Caco-2 (cell line): ENCODE results near the gene MROH9. TPM values are rescaled to one million over a fixed set of nuclear protein-coding genes. Genes with fewer than 3 reads are reported as not detected.

Experiments used
- BruUV-seq: library from RNA; stranded (reverse); fragments of 400-500 nt; replicated peaks from 2 replicates; lab custom pipeline; 2021; lab: Mats Ljungman, UMichigan
- CTCF ChIA-PET: fragments of 300-600 bp; sonication (Branson Sonifier 250); formaldehyde crosslinking; loops from one replicate; lab custom pipeline; 2022; ENCODE audit warnings: antibody characterized with exemption; lab: Charles Lee
- POLR2A ChIA-PET: fragments of 300-600 bp; sonication (Branson Sonifier 250); formaldehyde crosslinking; loops from one replicate; lab custom pipeline; 2022; ENCODE audit warnings: antibody characterized with exemption; lab: Charles Lee
- DNase-seq, 2 experiments: peaks; one replicate each; pipeline versions ENCODE4 v3.0.0 to v3.0.0-alpha.2; 2020 to 2022
- H3K27me3 ChIP-seq: replicated peaks from 2 replicates; pipeline ENCODE4 v1.6.0; 2011; ENCODE audit warnings: low read length; ENCODE audit not compliant: control insufficient read depth, insufficient read depth
- H3K36me3 ChIP-seq: 2 replicates; pipeline ENCODE4 v1.5.1; 2011; ENCODE audit warnings: low read length; ENCODE audit not compliant: control insufficient read depth, insufficient read depth
- H3K4me1 ChIP-seq: fragments of 250-450 bp; sonication (Bioruptor Pico); 2 replicates; pipeline ENCODE4 v1.5.1; 2020; ENCODE audit warnings: mild to moderate bottlenecking
- H3K4me3 ChIP-seq: 2 replicates; pipeline ENCODE4 v1.5.1; 2011; ENCODE audit warnings: low read depth, mild to moderate bottlenecking, control low read depth, low read length
- H3K9me3 ChIP-seq: fragments of 250-450 bp; sonication (Bioruptor Pico); 2 replicates; pipeline ENCODE4 v1.5.1; 2020; ENCODE audit warnings: mild to moderate bottlenecking, moderate library complexity
- H3K27ac Mint-ChIP-seq: one replicate; pipeline ENCODE4 v1.8.0; 2022; ENCODE audit warnings: mixed read lengths; ENCODE audit not compliant: unreplicated experiment
- H3K27me3 Mint-ChIP-seq: one replicate; pipeline ENCODE4 v1.8.0; 2022; ENCODE audit warnings: mixed read lengths; ENCODE audit not compliant: insufficient read depth, unreplicated experiment
- H3K36me3 Mint-ChIP-seq: one replicate; pipeline ENCODE4 v1.8.0; 2022; ENCODE audit warnings: mild to moderate bottlenecking, mixed read lengths; ENCODE audit not compliant: insufficient read depth, unreplicated experiment
- H3K4me1 Mint-ChIP-seq: one replicate; pipeline ENCODE4 v1.8.0; 2022; ENCODE audit warnings: low read depth, mixed read lengths; ENCODE audit not compliant: unreplicated experiment
- H3K4me3 Mint-ChIP-seq: one replicate; pipeline ENCODE4 v1.8.0; 2022; ENCODE audit warnings: mild to moderate bottlenecking, moderate library complexity, mixed read lengths; ENCODE audit not compliant: unreplicated experiment
- H3K9me3 Mint-ChIP-seq: one replicate; pipeline ENCODE4 v1.8.0; 2022; ENCODE audit warnings: mixed read lengths; ENCODE audit not compliant: unreplicated experiment
- intact Hi-C: fragments of 100-400 bp; cut with micrococcal nuclease; formaldehyde crosslinking; loops from one replicate; pipeline ENCODE4 v1.10.0; 2022; ENCODE audit not compliant: unreplicated experiment
- total RNA-seq: library from RNA; stranded (reverse); gene quantifications from 2 replicates; pipeline ENCODE4 v1.2.3, GENCODE V29; 2022
- TF ChIP-seq, protein P1 (sequence below), 2 experiments: fragments of 200-600 bp in 1 of 2; IDR thresholded peaks; 1 replicate in 1 of 2; 2 replicates in 1 of 2; pipeline versions ENCODE4 v1.5.1 to v1.8.0; 2011 to 2022; ENCODE audit warnings: antibody characterized with exemption in 1 of 2, control low read depth in 1 of 2, inconsistent platforms in 1 of 2, low read depth in 1 of 2, low read length in 1 of 2, mild to moderate bottlenecking in 1 of 2, moderate library complexity in 1 of 2; ENCODE audit not compliant: insufficient read depth in 1 of 2, severe bottlenecking in 1 of 2, unreplicated experiment in 1 of 2

The MROH9 gene
- total RNA-seq, 1 experiment from 2014 or later, result not detected

DNA sequence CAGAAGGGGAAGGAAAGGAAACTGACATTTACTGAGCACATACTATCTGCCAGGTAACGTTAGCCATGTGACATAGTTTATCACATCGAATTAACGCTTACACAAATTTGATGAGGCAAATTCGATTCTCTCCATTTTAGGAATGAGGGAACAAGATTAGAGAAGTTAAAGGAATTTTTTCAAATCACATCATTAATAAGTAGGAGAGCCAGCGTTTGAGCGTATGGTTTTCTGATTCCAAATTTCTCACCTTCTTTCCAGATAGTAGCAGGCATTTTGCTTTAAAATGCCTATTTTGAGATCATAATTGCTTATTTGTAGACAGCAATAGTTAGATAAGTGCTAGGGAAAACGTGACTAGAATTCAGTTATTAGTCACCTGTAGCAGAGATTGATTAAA is 174.6 kb downstream of the MROH9 start:
- Histone ChIP-seq H3K4me1 (no peaks in the 10 kb centered on the region), H3K4me3 (no peak overlapping the region), H3K27me3 (no peaks in the 10 kb centered on the region; the same call in none of the 2 replicates), H3K9me3 (no peaks in the 10 kb centered on the region), H3K36me3 (no peaks in the 10 kb centered on the region)
- intact Hi-C loops, result no loop called here
- Mint-ChIP-seq H3K27me3 (peaks cover 6% of the 10 kb centered on the region), H3K36me3 (no peaks in the 10 kb centered on the region), H3K9me3 (no peaks in the 10 kb centered on the region), H3K27ac (no peak overlapping the region), H3K4me1 (no peaks in the 10 kb centered on the region), H3K4me3 (no peak overlapping the region)
- ChIA-PET CTCF (no interaction called here), POLR2A (no interaction called here)
- no TSS peak for BruUV-seq
- DNase-seq, result no peak
- TF ChIP-seq, protein P1, sequence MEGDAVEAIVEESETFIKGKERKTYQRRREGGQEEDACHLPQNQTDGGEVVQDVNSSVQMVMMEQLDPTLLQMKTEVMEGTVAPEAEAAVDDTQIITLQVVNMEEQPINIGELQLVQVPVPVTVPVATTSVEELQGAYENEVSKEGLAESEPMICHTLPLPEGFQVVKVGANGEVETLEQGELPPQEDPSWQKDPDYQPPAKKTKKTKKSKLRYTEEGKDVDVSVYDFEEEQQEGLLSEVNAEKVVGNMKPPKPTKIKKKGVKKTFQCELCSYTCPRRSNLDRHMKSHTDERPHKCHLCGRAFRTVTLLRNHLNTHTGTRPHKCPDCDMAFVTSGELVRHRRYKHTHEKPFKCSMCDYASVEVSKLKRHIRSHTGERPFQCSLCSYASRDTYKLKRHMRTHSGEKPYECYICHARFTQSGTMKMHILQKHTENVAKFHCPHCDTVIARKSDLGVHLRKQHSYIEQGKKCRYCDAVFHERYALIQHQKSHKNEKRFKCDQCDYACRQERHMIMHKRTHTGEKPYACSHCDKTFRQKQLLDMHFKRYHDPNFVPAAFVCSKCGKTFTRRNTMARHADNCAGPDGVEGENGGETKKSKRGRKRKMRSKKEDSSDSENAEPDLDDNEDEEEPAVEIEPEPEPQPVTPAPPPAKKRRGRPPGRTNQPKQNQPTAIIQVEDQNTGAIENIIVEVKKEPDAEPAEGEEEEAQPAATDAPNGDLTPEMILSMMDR (IDR thresholded peaks at IDR 0.05; ENCODE audit: insufficient read depth in 1 of 2, low read depth in 1 of 2, low read length in 1 of 2, severe bottlenecking in 1 of 2, unreplicated experiment in 1 of 2), result no peak

DNA sequence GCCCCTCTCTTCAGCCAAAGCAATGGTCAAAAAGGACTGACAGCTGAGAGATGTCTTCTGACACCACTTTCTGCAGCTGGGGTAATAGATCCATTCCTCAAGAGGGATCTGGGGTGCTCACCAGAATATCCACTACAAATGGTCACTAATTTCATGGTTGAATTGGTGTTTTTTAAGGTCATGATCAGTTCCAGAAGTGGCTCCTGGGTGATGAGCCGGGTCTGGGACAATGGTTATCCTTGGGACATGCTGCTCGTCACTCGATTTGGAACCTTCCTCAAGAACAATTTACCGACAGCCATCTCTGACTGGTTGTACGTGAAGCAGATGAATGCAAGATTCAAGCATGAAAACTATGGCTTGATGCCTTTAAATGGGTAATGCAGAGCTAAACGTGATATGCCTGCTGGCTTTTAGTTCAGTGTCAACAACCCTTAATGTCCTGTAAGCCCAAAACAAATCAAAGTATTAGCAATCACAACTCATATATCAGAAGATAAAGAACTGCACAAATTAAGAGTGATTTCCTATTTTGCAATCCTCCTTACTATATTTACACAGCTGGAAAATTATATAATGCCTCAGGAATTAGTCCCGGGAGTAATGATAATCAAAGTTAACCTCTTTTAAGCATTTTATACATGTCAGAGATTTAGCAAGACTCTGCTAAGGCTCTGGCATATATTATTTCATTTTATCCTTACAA is 175.4 kb downstream of the MROH9 start:
- peaks cover 6% of the 10 kb centered on the region for H3K27me3 Mint-ChIP-seq
- DNase-seq, result no peak
- CTCF ChIA-PET, result no interaction called here
- Histone ChIP-seq H3K4me1 (no peaks in the 10 kb centered on the region), H3K36me3 (no peaks in the 10 kb centered on the region), H3K9me3 (no peaks in the 10 kb centered on the region), H3K27me3 (no peaks in the 10 kb centered on the region; the same call in none of the 2 replicates), H3K4me3 (no peak overlapping the region)
- no peak overlapping the region for H3K27ac Mint-ChIP-seq
- no peak overlapping the region for H3K4me3 Mint-ChIP-seq
- intact Hi-C loops, result no loop called here
- H3K36me3 Mint-ChIP-seq, result no peaks in the 10 kb centered on the region
- H3K9me3 Mint-ChIP-seq, result no peaks in the 10 kb centered on the region
- POLR2A ChIA-PET, result no interaction called here
- H3K4me1 Mint-ChIP-seq, result no peaks in the 10 kb centered on the region
- TF ChIP-seq, protein P1 (IDR thresholded peaks at IDR 0.05; ENCODE audit: insufficient read depth in 1 of 2, low read depth in 1 of 2, low read length in 1 of 2, severe bottlenecking in 1 of 2, unreplicated experiment in 1 of 2), result no peak
- BruUV-seq, result no TSS peak

DNA sequence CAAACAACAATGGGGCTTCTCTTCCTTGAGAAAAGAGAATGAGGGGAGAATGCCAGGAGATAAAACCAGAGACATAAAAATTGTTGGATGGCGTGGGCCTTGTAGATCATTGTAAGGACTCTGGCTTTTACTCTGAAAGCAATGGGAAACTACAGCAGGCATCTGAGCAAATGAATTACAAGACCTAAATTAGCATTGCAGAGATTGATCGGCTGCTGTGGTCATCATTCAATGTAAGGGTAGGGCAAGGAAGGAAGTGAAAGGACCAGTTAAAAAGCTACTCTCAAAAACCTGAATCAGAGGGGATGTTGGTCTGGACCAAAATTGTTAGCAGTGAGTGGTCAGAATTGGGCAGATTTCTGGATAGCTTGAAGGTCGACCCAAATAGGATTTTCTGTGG is 176.8 kb downstream of the MROH9 start:
- Histone ChIP-seq H3K27me3 (no peaks in the 10 kb centered on the region; the same call in none of the 2 replicates), H3K9me3 (no peaks in the 10 kb centered on the region), H3K36me3 (no peaks in the 10 kb centered on the region), H3K4me1 (no peaks in the 10 kb centered on the region), H3K4me3 (no peak overlapping the region)
- DNase-seq, result no peak
- Mint-ChIP-seq H3K36me3 (no peaks in the 10 kb centered on the region), H3K27me3 (peaks cover 6% of the 10 kb centered on the region), H3K4me3 (no peak overlapping the region), H3K9me3 (no peaks in the 10 kb centered on the region), H3K4me1 (no peaks in the 10 kb centered on the region), H3K27ac (no peak overlapping the region)
- ChIA-PET POLR2A (no interaction called here), CTCF (no interaction called here)
- TF ChIP-seq, protein P1 (IDR thresholded peaks at IDR 0.05; ENCODE audit: insufficient read depth in 1 of 2, low read depth in 1 of 2, low read length in 1 of 2, severe bottlenecking in 1 of 2, unreplicated experiment in 1 of 2), result no peak
- no TSS peak for BruUV-seq
- intact Hi-C loops, result no loop called here
